Stimulated activated CD8-positive, alpha-beta memory T cell treated with anti-CD3 and anti-CD28 coated beads, Interleukin-15, amount 100 ng/mL, for 1 hour (primary cell): Measurements from ENCODE around the gene ACSBG1.

Experiments
- DNase-seq: peaks from one replicate; pipeline ENCODE4 v3.0.0-alpha.2; 2020; ENCODE audit warnings: low read depth

The ACSBG1 gene

DNA sequence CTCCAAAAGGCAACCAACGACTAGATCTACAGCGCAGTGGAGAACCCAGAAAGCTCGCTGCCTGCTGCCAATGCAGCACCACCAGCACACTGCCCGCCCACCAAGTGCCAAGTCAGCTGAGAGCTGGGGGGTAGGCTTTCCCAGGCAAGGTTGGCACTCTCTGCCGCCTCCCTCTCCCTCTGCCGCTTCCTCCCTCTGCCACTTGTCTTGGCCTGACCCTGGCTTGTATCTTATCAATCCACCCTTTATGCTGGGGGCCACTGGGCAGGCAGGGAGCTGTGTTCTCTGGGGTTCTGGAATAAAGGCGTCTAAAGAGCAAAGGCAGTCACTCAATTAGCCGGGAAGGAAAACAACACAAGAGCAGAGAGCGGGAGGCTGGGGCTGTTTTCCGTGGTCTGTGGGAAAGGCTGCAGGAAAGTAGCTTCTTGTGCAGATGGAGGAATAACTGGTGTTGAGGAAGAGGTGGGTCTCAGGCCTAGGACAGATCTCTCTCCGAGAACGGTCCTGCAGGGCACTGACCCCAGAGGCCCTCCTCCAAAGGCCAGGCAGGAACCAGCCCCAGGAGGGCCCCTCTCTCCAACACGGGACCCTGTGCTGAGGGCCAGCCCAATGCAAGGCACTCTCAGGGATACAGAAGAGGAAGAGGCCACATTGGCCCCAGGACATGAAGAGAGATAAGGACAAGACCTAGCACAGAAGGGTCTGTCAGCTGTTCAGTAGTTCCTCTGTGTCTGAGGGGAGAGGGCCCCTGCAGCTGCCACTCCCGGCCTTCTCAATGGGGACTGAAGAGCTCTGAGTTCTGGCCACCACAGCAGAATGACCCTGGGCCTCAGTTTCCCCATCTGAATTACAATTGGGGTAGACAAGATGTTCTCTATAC, 30.8 kb downstream of the ACSBG1 start:
- no peak for DNase-seq

DNA sequence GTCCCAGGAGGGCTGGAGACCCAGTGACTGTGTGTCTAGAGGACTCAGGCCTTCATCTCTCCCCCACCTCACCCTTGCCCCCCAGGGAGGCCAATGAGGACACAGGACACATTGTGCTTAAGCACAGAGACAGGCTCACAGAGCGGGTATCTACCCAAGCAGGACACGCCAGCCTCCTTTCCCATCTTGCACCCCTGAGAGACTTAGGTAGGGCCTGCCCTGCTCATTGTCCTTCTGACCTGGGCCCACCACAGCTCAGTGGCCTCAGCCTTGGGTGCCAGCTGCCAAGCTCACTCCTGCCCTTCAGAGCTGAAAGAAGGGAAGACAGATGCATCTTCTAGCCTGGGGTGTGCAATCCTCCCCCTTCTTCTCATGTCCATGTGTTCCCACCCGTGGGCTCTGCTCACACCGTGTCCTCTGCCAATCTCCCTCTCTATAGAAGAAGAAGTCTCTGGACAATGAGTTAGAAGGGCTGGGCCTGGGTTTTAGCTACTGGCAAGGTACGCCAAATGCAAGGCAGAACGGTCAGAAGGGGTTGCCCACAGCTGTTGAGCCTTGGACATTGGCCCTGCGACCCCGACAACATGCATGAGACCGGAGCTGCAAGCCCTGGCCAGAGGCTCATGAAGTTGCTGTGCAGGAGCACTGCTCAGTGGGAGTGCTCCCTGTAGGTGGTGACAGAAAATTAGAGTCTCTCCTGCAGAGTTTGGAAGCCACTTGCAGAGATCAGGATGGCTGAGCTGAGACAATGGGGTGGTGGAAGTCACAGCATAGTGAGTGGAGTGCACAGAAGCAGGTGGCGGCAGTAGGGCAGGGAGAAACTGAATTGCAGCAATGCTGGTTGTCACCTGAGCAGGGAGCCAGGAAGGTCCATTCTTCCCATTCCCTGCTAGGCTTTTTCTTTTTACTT, 32.8 kb downstream of the ACSBG1 start:
- DNase-seq: no peak

GRCh38 chr15:78200276-78200930, 34.0 kb downstream of the ACSBG1 start:
- DNase-seq: no peak

DNA sequence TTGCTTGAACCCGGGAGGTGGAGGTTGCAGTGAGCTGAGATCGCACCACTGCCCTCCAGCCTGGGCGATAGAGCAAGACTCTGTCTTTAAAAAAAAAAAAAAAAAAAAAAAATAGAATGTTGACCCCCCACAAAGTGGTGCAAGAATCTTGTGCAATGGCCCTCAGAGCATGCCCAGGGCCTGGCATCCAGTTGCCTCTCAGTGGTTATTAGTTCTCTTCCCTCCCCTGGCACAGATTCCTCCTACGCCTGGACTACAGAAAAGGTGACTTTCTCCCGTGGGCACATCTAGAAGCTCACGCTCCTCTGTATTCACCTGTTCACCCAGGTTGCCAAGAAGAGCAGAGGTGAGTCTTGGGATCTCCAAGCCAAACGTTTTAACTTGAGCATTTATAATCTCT, 36.7 kb downstream of the ACSBG1 start:
- DNase-seq: no peak

DNA sequence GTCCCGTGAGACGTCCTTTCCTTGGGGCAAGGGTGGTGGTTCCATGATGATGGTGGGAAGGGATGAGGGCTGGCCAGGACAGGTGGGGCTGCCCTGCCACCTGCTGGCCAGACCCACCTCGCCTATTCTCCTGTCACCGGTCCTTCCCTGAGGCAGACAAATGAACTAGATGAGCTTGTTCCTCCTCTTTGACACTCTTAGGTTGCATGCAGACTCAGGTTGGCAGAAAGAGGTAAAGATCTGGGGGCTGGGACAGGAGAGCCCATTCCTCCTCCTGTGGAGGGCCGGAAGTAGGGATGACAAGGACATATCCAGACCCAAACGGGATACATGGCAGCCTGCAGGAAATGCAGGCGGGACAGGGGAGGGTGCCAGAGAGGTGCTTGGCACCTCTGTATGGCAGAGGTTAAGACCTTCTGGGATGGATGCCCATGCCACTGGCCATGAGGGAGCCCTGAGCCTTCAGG, 38.6 kb downstream of the ACSBG1 start:
- no peak for DNase-seq

DNA sequence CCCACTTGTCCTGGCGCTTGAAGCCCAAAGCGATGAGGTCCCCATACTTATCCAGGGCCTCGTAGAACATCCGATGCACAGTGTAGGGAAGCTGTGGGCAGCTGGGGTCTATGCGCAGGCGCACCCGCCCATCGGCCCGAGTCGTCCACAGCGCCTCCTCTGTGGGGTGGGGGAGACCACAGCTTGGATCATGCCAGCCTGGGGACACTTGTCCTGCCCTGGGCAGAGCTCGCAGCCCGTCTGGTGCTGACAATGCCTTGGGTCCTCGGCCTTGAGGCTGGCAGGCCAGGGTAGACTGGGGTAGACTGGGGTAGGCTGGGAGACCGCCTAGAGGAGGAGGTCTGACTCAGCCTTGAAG, 39.8 kb downstream of the ACSBG1 start:
- DNase-seq: no peak

GRCh38 chr15:78193731-78194567, 40.4 kb downstream of the ACSBG1 start:
- DNase-seq: no peak

- DNase-seq: no peak
Measured at GRCh38 chr15:78192826-78193594, 41.4 kb downstream of the ACSBG1 start.

GRCh38 chr15:78182821-78183220, 51.5 kb downstream of the ACSBG1 start:
- no peak for DNase-seq

- DNase-seq: no peak
Measured at GRCh38 chr15:78182336-78182700, 52.0 kb downstream of the ACSBG1 start.

- no peak for DNase-seq
Measured at GRCh38 chr15:78179906-78180305, 54.5 kb downstream of the ACSBG1 start.

DNA sequence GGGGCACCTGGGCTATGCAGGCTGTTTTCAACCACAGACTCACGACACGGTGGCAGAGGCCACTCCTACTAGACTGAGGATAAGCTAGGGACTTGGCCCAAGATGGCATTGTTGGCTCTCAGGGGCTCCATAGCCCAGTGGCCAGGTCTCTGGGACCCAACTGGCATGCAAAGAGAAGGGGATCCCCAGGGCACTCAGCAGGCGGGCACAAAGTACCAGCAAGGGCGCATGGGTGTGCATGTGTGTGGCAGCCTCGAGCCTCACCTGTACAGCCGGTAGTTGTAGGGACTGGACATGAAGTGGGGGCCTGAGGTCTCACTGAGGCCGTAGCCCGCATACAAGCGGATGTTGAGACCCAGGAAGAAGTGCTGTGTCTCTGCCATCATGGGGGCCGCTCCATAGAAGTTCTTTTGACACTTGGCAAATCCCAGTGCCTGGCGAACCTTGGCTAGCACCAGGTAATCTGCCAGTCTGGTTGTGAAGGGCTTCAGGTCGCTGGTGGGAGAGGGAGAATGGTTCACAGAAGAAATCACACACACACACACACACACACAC, 55.0 kb downstream of the ACSBG1 start:
- no peak for DNase-seq

DNA sequence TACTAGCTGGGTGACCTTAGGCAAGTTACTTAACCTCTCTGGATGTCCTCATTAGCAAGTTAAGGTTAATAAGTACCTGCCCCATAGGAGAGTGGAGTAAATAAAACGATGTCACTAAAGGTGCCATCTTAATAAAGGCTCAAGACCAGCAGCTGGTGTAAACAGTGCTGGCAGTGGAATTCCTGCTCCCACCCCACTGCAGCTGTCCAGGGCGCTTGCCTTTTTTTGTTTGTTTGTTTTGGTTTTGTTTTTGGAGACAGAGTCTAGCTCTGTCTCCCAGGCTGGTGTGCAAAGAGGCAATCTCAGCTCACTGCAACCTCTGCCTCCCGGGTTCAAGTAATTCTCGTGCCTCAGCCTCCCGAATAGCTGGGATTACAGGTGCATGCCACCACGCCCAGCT, 56.3 kb downstream of the ACSBG1 start:
- no peak for DNase-seq

DNA sequence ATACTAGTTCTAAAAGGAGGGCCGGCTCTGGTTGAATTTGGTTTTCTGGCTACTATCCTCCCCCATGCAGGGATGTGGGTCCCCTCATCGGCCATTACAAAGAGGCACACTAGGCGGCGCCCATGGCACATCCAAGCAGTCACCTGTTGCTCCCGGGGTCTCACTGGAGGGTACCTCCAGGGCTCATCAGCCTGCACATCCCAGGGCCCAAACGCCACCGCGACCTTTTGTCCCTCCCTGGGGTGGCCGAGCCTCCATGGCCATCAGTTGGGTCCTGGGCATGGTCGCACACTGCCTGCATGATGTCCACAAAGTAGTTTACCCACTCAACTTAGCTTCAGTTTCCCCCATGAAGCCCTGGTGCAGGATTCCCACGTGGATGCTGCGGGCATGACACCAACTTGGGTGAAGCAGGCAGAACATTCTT, 56.9 kb downstream of the ACSBG1 start:
- no peak for DNase-seq

GRCh38 chr15:78175330-78175729, 59.0 kb downstream of the ACSBG1 start:
- DNase-seq: no peak

- no peak for DNase-seq
Measured at GRCh38 chr15:78174401-78174800, 60.0 kb downstream of the ACSBG1 start.

DNA sequence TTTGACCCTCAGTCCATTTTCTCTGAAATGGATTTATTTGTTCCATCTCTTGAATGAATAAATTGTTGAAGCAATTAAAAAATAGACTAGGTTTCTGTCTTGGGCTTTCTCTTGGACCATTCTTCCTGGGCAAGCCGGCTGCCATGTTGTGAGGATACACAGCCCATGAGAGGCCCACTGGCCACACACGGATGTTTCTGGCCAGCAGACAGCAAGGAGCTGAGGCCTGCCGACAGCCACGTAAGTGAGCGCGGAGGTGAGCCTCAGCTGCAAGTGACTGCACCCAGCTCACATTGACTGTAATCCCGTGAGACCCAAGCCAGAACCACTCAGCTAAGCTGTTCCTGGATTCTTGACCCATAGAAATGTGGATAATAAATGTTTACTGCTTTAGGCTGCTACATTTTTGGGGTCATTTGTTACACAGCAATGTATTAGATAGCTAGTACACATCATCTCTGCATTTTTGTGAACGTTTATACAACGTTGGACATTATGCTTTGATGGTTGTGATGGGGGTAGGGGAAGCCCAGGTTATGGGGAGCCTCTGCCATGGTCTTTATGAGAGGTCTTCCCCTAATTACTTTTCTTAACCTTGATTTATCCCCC, 62.4 kb downstream of the ACSBG1 start:
- no peak for DNase-seq

DNA sequence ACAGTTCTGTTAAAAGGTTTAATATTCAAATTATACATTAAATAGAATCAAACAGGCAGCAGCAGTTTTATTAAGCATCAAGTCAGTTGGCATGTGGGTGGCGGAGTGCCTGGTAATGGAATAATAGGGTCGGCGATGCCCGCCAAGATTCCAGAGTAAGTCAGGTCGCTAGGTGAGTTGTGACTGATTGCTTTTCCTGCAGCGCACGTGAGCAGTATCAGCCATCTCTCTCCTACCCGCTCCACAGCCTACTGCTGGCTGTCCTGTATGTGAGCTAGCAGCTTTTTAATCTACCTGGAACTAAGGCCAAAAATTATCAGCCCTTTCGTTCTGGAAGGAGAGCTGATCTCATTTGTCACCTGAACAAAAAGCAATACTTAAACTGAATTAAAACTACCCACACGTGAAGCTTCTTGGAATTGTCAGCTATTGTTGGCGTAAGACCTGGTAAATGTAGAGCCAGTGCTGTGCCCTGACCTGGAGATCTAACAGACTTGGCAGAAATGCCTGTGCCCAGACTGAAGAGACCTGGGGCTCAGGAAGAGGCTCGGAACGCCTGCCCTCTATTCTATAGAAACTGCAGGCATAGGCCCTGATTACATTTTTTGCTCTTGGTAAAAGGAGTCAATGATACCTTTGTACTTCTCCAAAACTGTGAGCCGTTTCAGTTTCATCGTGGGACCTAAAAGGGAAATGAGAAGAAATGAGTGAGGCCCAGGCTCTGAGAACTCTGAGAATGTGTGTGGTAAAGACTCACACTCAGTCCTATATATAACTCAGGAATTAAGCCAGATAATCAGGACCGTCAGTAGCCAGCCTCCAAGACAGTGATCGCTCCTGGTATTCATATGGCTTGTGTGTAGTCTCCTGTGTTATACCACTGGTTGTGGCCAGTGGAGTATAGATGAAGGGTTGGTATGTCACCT, 63.3 kb downstream of the ACSBG1 start:
- no peak for DNase-seq

DNA sequence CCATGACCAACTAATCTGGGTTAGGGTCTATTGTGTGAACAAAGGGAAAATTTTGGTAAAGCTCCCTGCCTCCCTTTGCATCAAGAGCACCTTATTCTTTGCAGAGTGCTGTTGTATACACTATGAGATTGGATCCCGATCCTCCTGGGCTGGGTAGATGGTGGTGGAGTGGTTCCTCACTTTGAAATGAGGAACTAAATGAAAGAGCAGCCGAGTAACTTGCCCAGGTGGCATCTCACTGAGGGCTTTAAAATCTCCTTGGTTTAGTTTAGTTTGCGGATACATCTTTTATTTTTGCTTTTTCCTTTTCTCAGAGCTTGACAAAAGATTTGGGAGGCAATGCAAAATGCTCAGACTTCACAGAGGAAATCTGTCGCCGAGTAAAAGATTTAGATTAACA, 65.8 kb downstream of the ACSBG1 start:
- no peak for DNase-seq
